SU-DHL-6 (cell line): Measurements from ENCODE around the gene FXYD4.

ENCODE experiments used
- CTCF ChIP-seq: fragments of 200-600 bp; sonication (generic); IDR thresholded peaks from one replicate; pipeline ENCODE4 v1.5.1; 2017; ENCODE audit warnings: antibody characterized with exemption, mild to moderate bottlenecking, low read length, moderate library complexity; ENCODE audit not compliant: insufficient read depth, poor library complexity, severe bottlenecking
- EZH2phosphoT487 ChIP-seq: fragments of 200-600 bp; sonication (generic), shearing (Covaris generic); conservative IDR thresholded peaks from 2 replicates; pipeline ENCODE4 v1.6.1; 2018; ENCODE audit warnings: mild to moderate bottlenecking, antibody characterized with exemption, low read length, moderate library complexity, mixed read lengths

DNA sequence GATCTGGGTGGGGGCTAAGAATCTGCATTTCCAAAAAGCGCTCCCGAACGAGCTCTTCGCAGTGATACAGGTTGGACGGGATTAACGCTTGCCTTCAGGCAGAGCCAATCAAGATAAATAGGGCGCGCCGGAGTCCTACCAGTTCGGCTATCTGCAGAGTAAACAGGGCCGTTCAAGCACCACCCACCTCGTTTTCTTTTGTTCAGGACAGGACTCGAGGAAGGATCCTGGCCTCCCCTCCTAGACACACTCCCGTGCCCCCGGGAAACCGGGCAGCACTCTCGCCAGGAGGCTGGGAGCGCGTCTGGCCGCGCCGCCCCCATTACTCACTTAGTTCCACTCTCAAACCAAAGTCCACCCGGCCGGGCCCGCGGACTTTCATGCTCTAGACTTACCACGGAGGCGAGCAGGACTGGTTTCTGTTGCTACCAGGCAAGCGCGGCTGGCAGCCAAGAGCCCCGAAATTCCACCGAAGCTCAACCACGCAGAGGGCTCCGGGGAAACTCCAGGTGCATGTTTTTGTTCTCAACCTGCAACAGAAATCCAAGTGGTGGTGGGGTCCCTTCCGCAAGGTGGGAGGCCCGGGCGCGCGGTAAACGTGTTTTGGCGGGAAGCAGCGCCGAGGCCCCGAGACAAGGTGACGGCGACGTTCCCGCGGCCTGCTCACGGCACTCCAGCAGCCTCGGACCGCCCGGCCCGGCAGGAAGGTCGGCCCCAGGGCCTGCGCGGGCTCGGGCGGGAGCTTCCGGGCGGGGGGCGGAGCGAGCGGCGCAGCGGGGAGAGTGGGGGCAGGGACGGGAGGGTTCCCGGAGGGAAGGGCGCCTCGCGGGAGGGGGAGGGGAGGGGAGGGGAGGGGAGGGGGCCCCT lies 24.9 kb downstream of the FXYD4 start:
- TF ChIP-seq CTCF (no peak), EZH2phosphoT487 (no peak)
